B cell (primary cell): ENCODE results near the gene CTNNA1.

Experiments used
- EZH2 ChIP-seq: IDR thresholded peaks from 2 replicates; pipeline ENCODE4 v1.6.1; 2012; ENCODE audit warnings: borderline replicate concordance, low read depth, mild to moderate bottlenecking, moderate library complexity, low read length; ENCODE audit not compliant: insufficient read depth, poor library complexity, severe bottlenecking
- TF ChIP-seq, protein P1 (sequence below): fragments of 200-600 bp; IDR thresholded peaks from one replicate; pipeline ENCODE4 v1.8.0; 2022; ENCODE audit warnings: antibody characterized with exemption, mild to moderate bottlenecking

- TF ChIP-seq, protein P1, sequence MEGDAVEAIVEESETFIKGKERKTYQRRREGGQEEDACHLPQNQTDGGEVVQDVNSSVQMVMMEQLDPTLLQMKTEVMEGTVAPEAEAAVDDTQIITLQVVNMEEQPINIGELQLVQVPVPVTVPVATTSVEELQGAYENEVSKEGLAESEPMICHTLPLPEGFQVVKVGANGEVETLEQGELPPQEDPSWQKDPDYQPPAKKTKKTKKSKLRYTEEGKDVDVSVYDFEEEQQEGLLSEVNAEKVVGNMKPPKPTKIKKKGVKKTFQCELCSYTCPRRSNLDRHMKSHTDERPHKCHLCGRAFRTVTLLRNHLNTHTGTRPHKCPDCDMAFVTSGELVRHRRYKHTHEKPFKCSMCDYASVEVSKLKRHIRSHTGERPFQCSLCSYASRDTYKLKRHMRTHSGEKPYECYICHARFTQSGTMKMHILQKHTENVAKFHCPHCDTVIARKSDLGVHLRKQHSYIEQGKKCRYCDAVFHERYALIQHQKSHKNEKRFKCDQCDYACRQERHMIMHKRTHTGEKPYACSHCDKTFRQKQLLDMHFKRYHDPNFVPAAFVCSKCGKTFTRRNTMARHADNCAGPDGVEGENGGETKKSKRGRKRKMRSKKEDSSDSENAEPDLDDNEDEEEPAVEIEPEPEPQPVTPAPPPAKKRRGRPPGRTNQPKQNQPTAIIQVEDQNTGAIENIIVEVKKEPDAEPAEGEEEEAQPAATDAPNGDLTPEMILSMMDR, result no peak
- no peak for TF ChIP-seq EZH2
These were observed 161.1 kb downstream of the CTNNA1 start for GRCh38 chr5:138914338-138914737.
